IMR-90 (cell line): ENCODE results near the gene PRPF40A. TPM values are rescaled to one million over a fixed set of nuclear protein-coding genes. Genes with fewer than 3 reads are reported as not detected.

Source experiments
- ATAC-seq: fragments of 200-7000 bp; cut with Tn5 transposase; 2 replicates; pipeline ENCODE4 v1.9.1; 2020; ENCODE audit warnings: low read depth, mild to moderate bottlenecking, moderate library complexity
- BruUV-seq: library from RNA; stranded (reverse); fragments of 400-500 nt; replicated peaks from 2 replicates; lab custom pipeline; 2021; lab: Mats Ljungman, UMichigan
- CTCF ChIA-PET: fragments of 300-600 bp; formaldehyde crosslinking; extraction: SDS; loops from one replicate; lab custom pipeline; 2021; ENCODE audit warnings: antibody characterized with exemption; lab: Yijun Ruan, JAX
- POLR2A ChIA-PET: fragments of 300-600 bp; sonication (Branson Sonifier 250); formaldehyde crosslinking; loops from one replicate; lab custom pipeline; 2022; ENCODE audit warnings: antibody characterized with exemption; ENCODE audit not compliant: unreplicated experiment; lab: Charles Lee
- DNase-seq: peaks from one replicate; pipeline ENCODE4 v3.0.0; 2013
- H2AFZ ChIP-seq: replicated peaks from 2 replicates; pipeline ENCODE3; 2013; ENCODE audit warnings: low read length, mild to moderate bottlenecking; ENCODE audit not compliant: poor library complexity
- H2AK5ac ChIP-seq: 2 replicates; pipeline ENCODE4 v1.6.1; 2013; ENCODE audit warnings: low read depth, low read length, inconsistent platforms
- H2AK9ac ChIP-seq: replicated peaks from 2 replicates; pipeline ENCODE3; 2013; ENCODE audit warnings: mild to moderate bottlenecking, low read depth, low read length, moderate library complexity; ENCODE audit not compliant: poor library complexity
- H2BK120ac ChIP-seq: 2 replicates; pipeline ENCODE4 v1.6.1; 2013; ENCODE audit warnings: low read depth, low read length, inconsistent platforms
- H2BK15ac ChIP-seq: 3 replicates; pipeline ENCODE4 v1.6.1; 2013; ENCODE audit warnings: low read depth, low read length, inconsistent platforms
- H2BK20ac ChIP-seq: 2 replicates; pipeline ENCODE4 v1.6.1; 2013; ENCODE audit warnings: low read depth, mild to moderate bottlenecking, inconsistent platforms, low read length, moderate library complexity
- H2BK5ac ChIP-seq: 2 replicates; pipeline ENCODE4 v1.6.1; 2013; ENCODE audit warnings: mild to moderate bottlenecking, low read depth, low read length, inconsistent platforms; ENCODE audit not compliant: poor library complexity, severe bottlenecking
- H3K14ac ChIP-seq: replicated peaks from 2 replicates; pipeline ENCODE4 v1.6.1; 2013; ENCODE audit warnings: low read depth, low read length, inconsistent platforms
- H3K18ac ChIP-seq: 2 replicates; pipeline ENCODE4 v1.6.1; 2013; ENCODE audit warnings: low read depth, low read length, control low read depth
- H3K23ac ChIP-seq: 2 replicates; pipeline ENCODE4 v1.6.1; 2013; ENCODE audit warnings: low read depth, low read length, inconsistent platforms
- H3K27ac ChIP-seq: 2 replicates; pipeline ENCODE4 v1.5.1; 2013; ENCODE audit warnings: mild to moderate bottlenecking, control low read depth, low read length; ENCODE audit not compliant: insufficient read depth
- H3K27me3 ChIP-seq: 2 replicates; pipeline ENCODE4 v1.6.1; 2013; ENCODE audit warnings: low read length; ENCODE audit not compliant: control insufficient read depth, insufficient read depth
- H3K36me3 ChIP-seq: 2 replicates; pipeline ENCODE4 v1.6.1; 2013; ENCODE audit warnings: low read length, mixed read lengths; ENCODE audit not compliant: control insufficient read depth, insufficient read depth
- H3K4ac ChIP-seq: 2 replicates; pipeline ENCODE4 v1.6.1; 2013; ENCODE audit warnings: low read depth, low read length, inconsistent platforms
- H3K4me1 ChIP-seq: 2 replicates; pipeline ENCODE4 v1.6.1; 2013; ENCODE audit warnings: low read length, mixed read lengths; ENCODE audit not compliant: control insufficient read depth, insufficient read depth
- H3K4me2 ChIP-seq: 2 replicates; pipeline ENCODE4 v1.6.1; 2013; ENCODE audit warnings: low read depth, mild to moderate bottlenecking, control low read depth, low read length, moderate library complexity
- H3K4me3 ChIP-seq: 2 replicates; pipeline ENCODE4 v1.5.1; 2013; ENCODE audit warnings: low read depth, mild to moderate bottlenecking, control low read depth, low read length, moderate library complexity; ENCODE audit not compliant: insufficient read depth
- H3K56ac ChIP-seq: 2 replicates; pipeline ENCODE4 v1.6.1; 2013; ENCODE audit warnings: low read length, inconsistent platforms; ENCODE audit not compliant: insufficient read depth; ENCODE audit errors: extremely low read depth
- H3K79me1 ChIP-seq, 2 experiments: 2 replicates each; pipeline ENCODE4 v1.6.1; 2013; ENCODE audit warnings: low read length in 2 of 2, inconsistent platforms in 1 of 2, low read depth in 1 of 2
- H3K9ac ChIP-seq: 2 replicates; pipeline ENCODE4 v1.6.1; 2013; ENCODE audit warnings: low read depth, low read length, control low read depth
- H3K9me1 ChIP-seq: 2 replicates; pipeline ENCODE4 v1.6.1; 2013; ENCODE audit warnings: low read length, inconsistent platforms; ENCODE audit not compliant: insufficient read depth
- H3K9me3 ChIP-seq: 2 replicates; pipeline ENCODE4 v1.6.1; 2013; ENCODE audit warnings: low read length; ENCODE audit not compliant: control insufficient read depth, insufficient read depth
- H4K20me1 ChIP-seq: 2 replicates; pipeline ENCODE4 v1.6.1; 2013; ENCODE audit warnings: low read length, inconsistent platforms; ENCODE audit not compliant: insufficient read depth
- H4K5ac ChIP-seq: 2 replicates; pipeline ENCODE4 v1.6.1; 2013; ENCODE audit warnings: mild to moderate bottlenecking, low read depth, low read length, control low read depth
- H4K8ac ChIP-seq, 2 experiments: 2 replicates each; pipeline ENCODE4 v1.6.1; 2013; ENCODE audit warnings: low read depth in 2 of 2, low read length in 2 of 2, control low read depth in 1 of 2, inconsistent platforms in 1 of 2
- H4K91ac ChIP-seq: 2 replicates; pipeline ENCODE4 v1.6.1; 2013; ENCODE audit warnings: low read depth, low read length, inconsistent platforms; ENCODE audit not compliant: insufficient read depth
- BHLHE40 ChIP-seq: fragments of 150-350 bp; IDR thresholded peaks from 2 replicates; pipeline ENCODE4 v1.6.1; 2016; ENCODE audit warnings: mild to moderate bottlenecking, low read depth, low read length
- CEBPB ChIP-seq: IDR thresholded peaks from 2 replicates; pipeline ENCODE4 v1.6.1; 2012; ENCODE audit warnings: low read depth, low read length, improper control_type of control experiment
- CHD1 ChIP-seq: IDR thresholded peaks from 2 replicates; pipeline ENCODE4 v1.6.1; 2012; ENCODE audit warnings: low read depth, low read length, improper control_type of control experiment
- CTCF ChIP-seq: conservative IDR thresholded peaks from 2 replicates; pipeline ENCODE4 v1.5.1; 2012; ENCODE audit warnings: mild to moderate bottlenecking, low read depth, low read length, improper control_type of control experiment
- ELK1 ChIP-seq: fragments of 150-350 bp; IDR thresholded peaks from 2 replicates; pipeline ENCODE4 v1.6.1; 2016; ENCODE audit warnings: low read depth, mild to moderate bottlenecking, low read length, moderate library complexity, borderline replicate concordance
- FOS ChIP-seq: fragments of 150-350 bp; IDR thresholded peaks from 2 replicates; pipeline ENCODE4 v1.6.1; 2016; ENCODE audit warnings: low read depth, low read length
- MAFK ChIP-seq: IDR thresholded peaks from 2 replicates; pipeline ENCODE4 v1.6.1; 2012; ENCODE audit warnings: low read depth, low read length, improper control_type of control experiment
- MAZ ChIP-seq: IDR thresholded peaks from 2 replicates; pipeline ENCODE4 v1.6.1; 2012; ENCODE audit warnings: low read depth, mild to moderate bottlenecking, low read length, improper control_type of control experiment, moderate library complexity, borderline replicate concordance
- MXI1 ChIP-seq: IDR thresholded peaks from 2 replicates; pipeline ENCODE4 v1.6.1; 2012; ENCODE audit warnings: low read depth, mild to moderate bottlenecking, low read length, moderate library complexity, borderline replicate concordance
- NFE2L2 ChIP-seq: fragments of 150-350 bp; IDR thresholded peaks from 2 replicates; pipeline ENCODE4 v1.6.1; 2016; ENCODE audit warnings: low read depth, mild to moderate bottlenecking, low read length
- POLR2A ChIP-seq: IDR thresholded peaks from 2 replicates; pipeline ENCODE4 v1.6.1; 2012; ENCODE audit warnings: mild to moderate bottlenecking, low read depth, low read length
- RAD21 ChIP-seq: IDR thresholded peaks from 2 replicates; pipeline ENCODE4 v1.6.1; 2012; ENCODE audit warnings: low read length, improper control_type of control experiment
- RCOR1 ChIP-seq: IDR thresholded peaks from 2 replicates; pipeline ENCODE4 v1.6.1; 2012; ENCODE audit warnings: mild to moderate bottlenecking, low read length, improper control_type of control experiment; ENCODE audit not compliant: insufficient replicate concordance
- RFX5 ChIP-seq: IDR thresholded peaks from 2 replicates; pipeline ENCODE4 v1.8.0; 2012; ENCODE audit warnings: low read depth, mild to moderate bottlenecking, low read length, moderate library complexity
- SMC3 ChIP-seq: fragments of 150-350 bp; IDR thresholded peaks from 2 replicates; pipeline ENCODE4 v1.6.1; 2016; ENCODE audit warnings: low read depth, mild to moderate bottlenecking, antibody characterized with exemption, low read length, moderate library complexity
- USF2 ChIP-seq: fragments of 150-350 bp; IDR thresholded peaks from 2 replicates; pipeline ENCODE4 v1.6.1; 2017; ENCODE audit warnings: mild to moderate bottlenecking, antibody characterized with exemption, low read length, low read depth
- WGBS, 2 experiments: methylation state at CpG; one replicate each; pipeline versions ENCODE4 v1.1.5 to v1.1.7; 2013; ENCODE audit warnings: missing lambda C conversion rate in 2 of 2; ENCODE audit not compliant: insufficient read length in 1 of 2; ENCODE audit errors: extremely low coverage in 2 of 2; 5-methylcytosine and 5-hydroxymethylcytosine counted together
- dilution Hi-C: fragments of 300-500 bp; cut with HindIII; formaldehyde crosslinking; loops from one replicate; pipeline ENCODE4 v1.14.3; 2018; ENCODE audit warnings: low sequenced_read_pairs; ENCODE audit not compliant: unreplicated experiment
- in situ Hi-C: fragments of 300-500 bp; cut with MboI; formaldehyde crosslinking; loops from 3 replicates; pipeline ENCODE4 v1.14.3; 2019; ENCODE audit warnings: low sequenced_read_pairs, inconsistent platforms, mixed read lengths
- intact Hi-C: fragments of 100-400 bp; cut with micrococcal nuclease; formaldehyde crosslinking; loops from 2 replicates; pipeline ENCODE4 v1.10.0; 2022
- polyA plus RNA-seq, 3 experiments: library from polyadenylated mRNA; depleted of rRNA; stranded (reverse); fragments of >200 nt; gene quantifications; 2 replicates each; pipeline ENCODE4 v1.2.3, GENCODE V29; 2012; ENCODE audit warnings: low replicate concordance in 1 of 3
- total RNA-seq: library from RNA; depleted of rRNA; stranded (reverse); fragments of >200 nt; gene quantifications from 2 replicates; pipeline ENCODE4 v1.2.3, GENCODE V29; 2012

The PRPF40A gene
- total and polyA plus RNA-seq, 2 of the 4 experiments (the other 2 are of a cell fraction) = 49.1 to 150 TPM

- no peak overlapping the region for H3K56ac ChIP-seq
- no TSS peak for BruUV-seq
- H2BK20ac ChIP-seq = no peak overlapping the region
- no peak overlapping the region for H3K23ac ChIP-seq
- no peak overlapping the region for H2AK5ac ChIP-seq
- dilution Hi-C loops = loop anchor here (25.0 kb wide), 1 partner anchor 451 kb away; the partner anchor contains the start of gene STAM2
- H3K79me1 ChIP-seq = 0 out of 4 replicates have a peak, but pooled peaks cover 0 to 5% of the 10 kb centered on the region in 2 experiments
- peaks cover 22% of the 10 kb centered on the region for H3K36me3 ChIP-seq
- H3K9me1 ChIP-seq = no peaks in the 10 kb centered on the region
- H3K18ac ChIP-seq = no peak overlapping the region
- H4K8ac ChIP-seq = no peak overlapping the region
- H2BK15ac ChIP-seq = no peak overlapping the region
- no peak overlapping the region for H3K27ac ChIP-seq
- ChIA-PET POLR2A (no interaction called here), CTCF (interaction anchor here (2.0 kb wide), 1 partner anchor 284 kb away, joined by 5 read pairs; no protein-coding TSS in a partner anchor)
- TF ChIP-seq RCOR1 (no peak), MAZ (no peak), CEBPB (no peak), MXI1 (no peak), CTCF (no peak), NFE2L2 (no peak), RFX5 (no peak), FOS (no peak), USF2 (no peak), ELK1 (no peak), RAD21 (no peak), MAFK (no peak), POLR2A (no peak), CHD1 (no peak), BHLHE40 (no peak), SMC3 (no peak)
- no peak overlapping the region for H4K91ac ChIP-seq
- ATAC-seq (no peak), DNase-seq (no peak)
- no peak overlapping the region for H2BK120ac ChIP-seq
- no peaks in the 10 kb centered on the region for H4K20me1 ChIP-seq
- H3K4me2 ChIP-seq = no peak overlapping the region
- H3K4me1 ChIP-seq = no peaks in the 10 kb centered on the region
- H4K5ac ChIP-seq = no peak overlapping the region
- H3K9ac ChIP-seq = no peak overlapping the region
- H3K4me3 ChIP-seq = no peak overlapping the region
- no peak overlapping the region for H3K4ac ChIP-seq
- WGBS, 2 experiments = no CpG with 5 or more reads among the region's 8 CpGs
- H2BK5ac ChIP-seq = no peak overlapping the region
- H2AK9ac ChIP-seq = no peak overlapping the region
- no peaks in the 10 kb centered on the region for H3K9me3 ChIP-seq
- H2AFZ ChIP-seq = no peak overlapping the region
- intact Hi-C loops = no loop called here
- no peak overlapping the region for H3K14ac ChIP-seq
- no peaks in the 10 kb centered on the region for H3K27me3 ChIP-seq
- in situ Hi-C loops = loop anchor here (10.0 kb wide), 1 partner anchor 604 kb away; no protein-coding TSS in a partner anchor
These were observed 78.7 kb downstream of the PRPF40A start for GRCh38 chr2:152638590-152638989.
